Keratinocyte (primary cell): ENCODE measurements around the gene RNF151. TPM values are rescaled to one million over a fixed set of nuclear protein-coding genes. Genes with fewer than 3 reads are reported as not detected.
A peak's percentile ranks its signal among the peaks of the same experiment; 100 is the strongest.

Experiments used
- DNase-seq: peaks from one replicate; pipeline ENCODE4 v3.0.0-alpha.2; 2011; ENCODE audit warnings: low read depth, missing footprints, low spot score
- FAIRE-seq: peaks from 2 replicates; lab custom pipeline; 2011; peaks lifted over from hg19 to GRCh38; lab: Jason Lieb, UNC
- H2AFZ ChIP-seq: 2 replicates; pipeline ENCODE4 v1.6.0; 2012; ENCODE audit warnings: low read length, control low read depth, inconsistent platforms; ENCODE audit not compliant: control insufficient read depth
- H3K27ac ChIP-seq: 2 replicates; pipeline ENCODE4 v1.5.1; 2011; ENCODE audit warnings: low read length; ENCODE audit not compliant: control insufficient read depth, insufficient read depth
- H3K27me3 ChIP-seq: 3 replicates; pipeline ENCODE4 v1.6.0; 2011; ENCODE audit warnings: low read length; ENCODE audit not compliant: control insufficient read depth, insufficient read depth; ENCODE audit errors: extremely low read depth
- H3K36me3 ChIP-seq, 2 experiments: 2 replicates in 1 of 2; 3 replicates in 1 of 2; pipeline ENCODE4 v1.5.1; 2011; ENCODE audit warnings: low read length in 2 of 2, mild to moderate bottlenecking in 1 of 2; ENCODE audit not compliant: control insufficient read depth in 2 of 2, insufficient read depth in 2 of 2; ENCODE audit errors: extremely low read depth in 1 of 2
- H3K4me1 ChIP-seq: 3 replicates; pipeline ENCODE4 v1.5.1; 2011; ENCODE audit warnings: low read length; ENCODE audit not compliant: control insufficient read depth, insufficient read depth; ENCODE audit errors: extremely low read depth
- H3K4me2 ChIP-seq: 3 replicates; pipeline ENCODE4 v1.6.0; 2011; ENCODE audit warnings: low read depth, low read length; ENCODE audit not compliant: control insufficient read depth, insufficient read depth; ENCODE audit errors: extremely low read depth
- H3K4me3 ChIP-seq, 3 experiments: fragments of 200-600 bp in 1 of 3; sonication (generic) in 1 of 3; 2 replicates in 2 of 3; 3 replicates in 1 of 3; pipeline ENCODE4 v1.5.1; 2011 to 2016; ENCODE audit warnings: low read length in 3 of 3, mild to moderate bottlenecking in 3 of 3, control low read depth in 2 of 3, inconsistent platforms in 1 of 3, low read depth in 1 of 3, mixed read lengths in 1 of 3, mixed run types in 1 of 3, moderate library complexity in 1 of 3; ENCODE audit not compliant: control insufficient read depth in 2 of 3, insufficient read depth in 2 of 3; ENCODE audit errors: extremely low read depth in 1 of 3
- H3K79me2 ChIP-seq: 2 replicates; pipeline ENCODE4 v1.6.0; 2012; ENCODE audit warnings: low read length; ENCODE audit not compliant: control insufficient read depth, insufficient read depth
- H3K9ac ChIP-seq: 3 replicates; pipeline ENCODE4 v1.6.0; 2011; ENCODE audit warnings: low read length; ENCODE audit not compliant: control insufficient read depth, insufficient read depth; ENCODE audit errors: extremely low read depth
- H3K9me1 ChIP-seq: 3 replicates; pipeline ENCODE4 v1.6.0; 2011; ENCODE audit warnings: low read length; ENCODE audit not compliant: control insufficient read depth, insufficient read depth; ENCODE audit errors: extremely low read depth
- H3K9me3 ChIP-seq: 2 replicates; pipeline ENCODE4 v1.5.1; 2012; ENCODE audit warnings: low read depth, low read length; ENCODE audit not compliant: control insufficient read depth
- H4K20me1 ChIP-seq: 3 replicates; pipeline ENCODE4 v1.6.0; 2011; ENCODE audit warnings: low read length; ENCODE audit not compliant: control insufficient read depth, insufficient read depth; ENCODE audit errors: extremely low read depth
- CTCF ChIP-seq, 3 experiments: IDR thresholded peaks in 1 of 3; conservative IDR thresholded peaks in 1 of 3; optimal IDR thresholded peaks in 1 of 3; 2 replicates in 2 of 3; 3 replicates in 1 of 3; pipeline versions ENCODE3 to v1.5.1; 2011; ENCODE audit warnings: low read length in 3 of 3, mild to moderate bottlenecking in 3 of 3, moderate library complexity in 2 of 3, control low read depth in 1 of 3, inconsistent platforms in 1 of 3; ENCODE audit not compliant: insufficient read depth in 2 of 3; ENCODE audit errors: extremely low read depth in 1 of 3
- EZH2 ChIP-seq: IDR thresholded peaks from one replicate; pipeline ENCODE4 v1.6.1; 2012; ENCODE audit warnings: inconsistent platforms, mild to moderate bottlenecking, low read length, moderate library complexity
- dilution Hi-C: fragments of 300-500 bp; cut with MboI; formaldehyde crosslinking; loops from one replicate; pipeline ENCODE4 v1.7.0; 2020; ENCODE audit warnings: low sequenced_read_pairs; ENCODE audit not compliant: extremely low pct_ligation_motif_present
- polyA plus RNA-seq, 5 experiments: library from polyadenylated mRNA; depleted of rRNA in 3 of 5; stranded (reverse) in 3 of 5; stranded (forward) in 1 of 5; unstranded in 1 of 5; fragments of >200 nt; gene quantifications; 1 replicate in 1 of 5; 2 replicates in 3 of 5; 3 replicates in 1 of 5; pipeline versions ENCODE4 v1.2.1 to v1.2.3, GENCODE V29; 2011 to 2012; ENCODE audit warnings: missing spikeins in 2 of 5, low read depth in 1 of 5, low replicate concordance in 1 of 5

RNF151 gene
- polyA plus RNA-seq, 1 donor (not counting 4 experiments of a cell fraction or from before 2014, with no cell fraction given), result not detected

GRCh38 chr16:1940273-1941161 is 26.1 kb upstream of the RNF151 start:
- H3K4me3 ChIP-seq, result no peak overlapping the region
- H3K79me2 ChIP-seq, result no peaks in the 10 kb centered on the region
- H3K27ac ChIP-seq, result no peak overlapping the region
- no peaks in the 10 kb centered on the region for H3K9me1 ChIP-seq
- H3K4me1 ChIP-seq, result peaks cover 22% of the 10 kb centered on the region
- no peaks in the 10 kb centered on the region for H3K9me3 ChIP-seq
- H3K9ac ChIP-seq, result no peak overlapping the region
- no peak overlapping the region for H3K4me2 ChIP-seq
- dilution Hi-C loops, result no loop called here
- H3K27me3 ChIP-seq, result no peaks in the 10 kb centered on the region
- peaks cover 0 to 4% of the 10 kb centered on the region in 2 experiments for H3K36me3 ChIP-seq
- H2AFZ ChIP-seq, result no peak overlapping the region
- FAIRE-seq (no peak), DNase-seq (no peak)
- TF ChIP-seq CTCF (optimal IDR thresholded peaks at IDR 0.05 in 1 of 3, IDR thresholded peaks at IDR 0.05 in 1 of 3, conservative IDR thresholded peaks at IDR 0.05 in 1 of 3; ENCODE audit: extremely low read depth in 1 of 3, insufficient read depth in 2 of 3, low read length in 3 of 3) (no peak), EZH2 (no peak)
- no peaks in the 10 kb centered on the region for H4K20me1 ChIP-seq

DNA sequence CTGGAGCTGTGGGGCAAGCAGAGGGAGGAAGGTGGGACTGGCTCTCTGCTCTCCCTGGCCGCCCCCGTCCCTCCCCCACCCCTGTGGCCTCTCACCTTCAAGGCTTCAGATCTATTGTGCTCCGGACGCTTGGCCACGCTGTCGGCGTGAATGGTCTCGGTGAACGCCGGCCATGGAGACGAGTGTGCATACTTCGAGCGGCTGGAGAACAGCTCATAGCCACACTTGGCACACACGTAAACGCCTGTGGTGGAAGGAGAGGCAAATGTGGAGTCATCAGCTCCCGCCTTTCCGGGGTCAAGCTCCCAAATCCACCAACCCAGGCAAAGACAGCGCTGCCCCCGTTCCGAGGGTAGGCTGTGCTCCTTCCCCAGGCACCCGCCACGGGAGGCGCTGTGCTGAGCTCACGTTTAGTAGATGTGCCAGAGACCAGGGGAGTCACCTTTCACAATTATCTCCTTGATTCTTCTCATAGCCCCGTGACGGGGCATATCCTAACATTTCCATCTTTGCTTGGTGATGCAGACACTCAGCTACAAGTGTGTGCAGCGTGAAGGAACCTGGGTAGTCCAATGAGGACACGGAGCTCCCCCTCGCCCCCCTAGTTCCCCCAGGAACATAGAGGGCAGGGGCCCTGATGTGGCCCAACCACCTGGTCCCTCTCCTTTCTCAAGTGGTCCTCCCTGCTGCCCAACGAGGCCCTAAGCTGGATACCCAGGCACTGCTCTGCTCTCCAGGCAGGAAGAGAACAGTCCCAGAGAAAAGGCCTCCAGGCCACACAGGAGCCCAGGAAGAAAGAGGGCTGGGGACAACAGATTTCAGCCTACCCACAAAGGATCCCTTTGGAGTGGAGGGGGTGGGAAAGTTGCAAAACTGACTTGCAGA is 25.3 kb upstream of the RNF151 start:
- no peak for FAIRE-seq
- Histone ChIP-seq H3K4me2 (peak overlapping the region; percentile 88), H3K9me1 (no peaks in the 10 kb centered on the region), H3K79me2 (no peaks in the 10 kb centered on the region), H3K27ac (no peak overlapping the region), H3K4me3 (peak overlapping the region in 2 of 3 experiments; percentile 80 to 93), H3K9ac (peak overlapping the region; percentile 25), H3K27me3 (no peaks in the 10 kb centered on the region), H4K20me1 (no peaks in the 10 kb centered on the region), H3K9me3 (no peaks in the 10 kb centered on the region), H2AFZ (no peak overlapping the region), H3K36me3 (peaks cover 0 to 4% of the 10 kb centered on the region in 2 experiments), H3K4me1 (peaks cover 20% of the 10 kb centered on the region)
- no peak for DNase-seq
- dilution Hi-C loops, result no loop called here
- TF ChIP-seq CTCF (optimal IDR thresholded peaks at IDR 0.05 in 1 of 3, IDR thresholded peaks at IDR 0.05 in 1 of 3, conservative IDR thresholded peaks at IDR 0.05 in 1 of 3; ENCODE audit: extremely low read depth in 1 of 3, insufficient read depth in 2 of 3, low read length in 3 of 3), result peak; percentile 10 to 62 (median 31)
- no peak for TF ChIP-seq EZH2
